Common myeloid progenitor, CD34-positive (primary cell): ENCODE measurements around the gene UMPS.

Source experiments
- CTCF ChIA-PET: fragments of 350-600 bp; sonication (Branson Sonifier 250); formaldehyde crosslinking; loops from one replicate; lab custom pipeline; 2021; ENCODE audit warnings: antibody characterized with exemption; lab: Charles Lee
- POLR2A ChIA-PET: fragments of 350-600 bp; sonication (Branson Sonifier 250); formaldehyde crosslinking; loops from one replicate; lab custom pipeline; 2021; ENCODE audit warnings: antibody characterized with exemption; lab: Charles Lee
- DNase-seq, 3 donors: peaks; one replicate each; pipeline versions ENCODE4 v3.0.0 to v3.0.0-alpha.2; 2013
- H3K27ac ChIP-seq, 2 experiments: 1 replicate in 1 of 2; 2 replicates in 1 of 2; pipeline ENCODE4 v1.7.0; 2013; ENCODE audit warnings: inconsistent platforms in 2 of 2, low read length in 2 of 2, mild to moderate bottlenecking in 2 of 2, low read depth in 1 of 2, moderate library complexity in 1 of 2; ENCODE audit not compliant: severe bottlenecking in 2 of 2, insufficient read depth in 1 of 2, poor library complexity in 1 of 2
- H3K27me3 ChIP-seq, 5 experiments: replicated peaks in 2 of 5; 1 replicate in 3 of 5; 2 replicates in 2 of 5; pipeline versions ENCODE4 v1.6.1 to v1.7.0; 2013; ENCODE audit warnings: low read length in 4 of 5, mild to moderate bottlenecking in 2 of 5, moderate library complexity in 2 of 5, inconsistent platforms in 1 of 5; ENCODE audit not compliant: insufficient read depth in 5 of 5, control insufficient read depth in 4 of 5
- H3K36me3 ChIP-seq, 4 experiments: 1 replicate in 2 of 4; 2 replicates in 2 of 4; pipeline versions ENCODE4 v1.6.1 to v1.7.0; 2013; ENCODE audit warnings: low read length in 3 of 4, control low read depth in 1 of 4, mild to moderate bottlenecking in 1 of 4; ENCODE audit not compliant: control insufficient read depth in 4 of 4, insufficient read depth in 4 of 4
- H3K4me1 ChIP-seq, 4 experiments: 1 replicate in 3 of 4; 2 replicates in 1 of 4; pipeline versions ENCODE4 v1.6.1 to v1.7.1; 2013; ENCODE audit warnings: low read length in 3 of 4, mild to moderate bottlenecking in 3 of 4, control low read depth in 1 of 4, inconsistent platforms in 1 of 4, moderate library complexity in 1 of 4; ENCODE audit not compliant: control insufficient read depth in 4 of 4, insufficient read depth in 4 of 4; ENCODE audit errors: control extremely low read depth in 1 of 4
- H3K4me3 ChIP-seq, 7 experiments: 1 replicate in 4 of 7; 2 replicates in 3 of 7; pipeline versions ENCODE4 v1.5.1 to v1.7.0; 2013; ENCODE audit warnings: mild to moderate bottlenecking in 7 of 7, low read length in 6 of 7, moderate library complexity in 6 of 7, inconsistent platforms in 2 of 7, low read depth in 2 of 7, control low read depth in 1 of 7; ENCODE audit not compliant: insufficient read depth in 4 of 7, control insufficient read depth in 1 of 7; ENCODE audit errors: extremely low read depth in 1 of 7
- H3K9me3 ChIP-seq, 5 experiments: 1 replicate in 4 of 5; 2 replicates in 1 of 5; pipeline versions ENCODE4 v1.6.1 to v1.7.1; 2013; ENCODE audit warnings: low read length in 4 of 5, mild to moderate bottlenecking in 2 of 5, inconsistent platforms in 1 of 5, low read depth in 1 of 5, moderate library complexity in 1 of 5; ENCODE audit not compliant: control insufficient read depth in 4 of 5, insufficient read depth in 2 of 5; ENCODE audit errors: control extremely low read depth in 1 of 5
- WGBS: methylation state at CpG from one replicate; pipeline ENCODE4 v1.1.5; 2013; ENCODE audit not compliant: insufficient coverage; 5-methylcytosine and 5-hydroxymethylcytosine counted together

UMPS gene

DNA sequence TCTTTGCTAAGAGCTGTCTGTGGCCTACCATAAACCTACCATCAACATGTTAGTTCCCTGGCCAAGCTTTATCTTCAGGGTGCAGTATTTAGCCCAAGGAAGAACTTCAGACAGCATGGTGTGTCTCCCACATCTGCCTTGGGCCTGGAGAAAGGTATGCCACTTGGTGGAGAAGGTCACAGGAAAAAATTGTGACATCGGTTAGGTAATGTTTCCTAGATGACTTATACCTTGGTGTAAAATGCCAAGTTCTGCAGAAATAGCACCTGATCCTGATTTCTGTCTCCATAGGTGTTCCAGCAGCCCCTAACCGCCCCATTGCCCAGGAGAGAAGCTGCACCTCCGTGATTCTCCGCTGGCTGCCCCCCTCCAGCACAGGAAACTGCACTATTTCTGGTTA is 33.0 kb upstream of the UMPS start:
- ChIA-PET POLR2A (no interaction called here), CTCF (interaction anchor here (5.0 kb wide), 1 partner anchor 137 kb away, joined by 24 read pairs; no protein-coding TSS in a partner anchor)
- H3K4me1 ChIP-seq = no peaks in the 10 kb centered on the region
- no peaks in the 10 kb centered on the region for H3K9me3 ChIP-seq
- no peak for DNase-seq
- no peak overlapping the region for H3K4me3 ChIP-seq
- H3K27me3 ChIP-seq = peaks cover 2 to 18% (median 2%) of the 10 kb centered on the region in 5 experiments
- no peaks in the 10 kb centered on the region for H3K36me3 ChIP-seq
- WGBS = 90% methylated on average over 3 of the region's 4 CpGs
- H3K27ac ChIP-seq = no peak overlapping the region

DNA sequence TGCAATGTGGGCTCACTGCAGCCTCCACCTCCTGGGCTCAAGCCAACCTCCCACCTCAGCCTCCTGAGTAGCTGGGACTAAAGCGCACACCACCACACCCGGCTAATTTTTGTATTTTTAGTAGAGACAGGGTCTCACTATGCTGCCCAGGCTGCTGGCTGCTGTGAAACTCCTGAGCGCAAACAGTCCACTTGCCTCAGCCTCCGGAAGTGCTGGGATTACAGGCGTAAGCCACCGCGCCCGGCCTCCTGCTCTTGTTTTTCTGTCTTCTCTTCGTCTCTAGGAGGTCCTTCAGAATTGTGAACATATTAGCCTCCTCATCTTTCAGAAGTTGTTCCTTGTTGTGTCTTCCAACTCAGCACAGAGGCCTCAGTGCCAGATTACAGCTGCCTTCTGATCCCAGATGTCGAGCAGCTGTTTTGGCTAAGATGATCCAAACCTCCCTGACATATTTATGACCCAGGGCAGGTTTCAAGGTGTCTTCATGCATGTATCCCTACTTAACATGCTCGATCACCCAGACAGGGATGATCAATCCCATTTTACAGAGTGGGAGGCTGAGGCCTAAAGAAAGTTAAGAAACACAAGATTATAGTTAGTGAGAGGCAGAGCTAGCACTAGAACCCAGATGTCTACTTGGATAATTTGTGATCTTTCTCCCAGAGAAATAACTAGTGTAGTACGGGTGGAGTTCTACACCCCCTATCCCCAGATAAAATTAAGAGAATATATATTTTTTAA is 32.1 kb upstream of the UMPS start:
- WGBS = 98% methylated on average over 9 of the region's 12 CpGs
- Histone ChIP-seq H3K4me3 (no peak overlapping the region), H3K36me3 (no peaks in the 10 kb centered on the region), H3K9me3 (no peaks in the 10 kb centered on the region), H3K27me3 (peaks cover 0 to 20% (median 4%) of the 10 kb centered on the region in 5 experiments), H3K27ac (no peak overlapping the region), H3K4me1 (no peaks in the 10 kb centered on the region)
- DNase-seq = no peak
- ChIA-PET POLR2A (no interaction called here), CTCF (interaction anchor here (1.0 to 1.7 kb wide), 5 partner anchors 7 to 139 kb away, joined by 3 to 7 read pairs (median 4); no protein-coding TSS in a partner anchor)

DNA sequence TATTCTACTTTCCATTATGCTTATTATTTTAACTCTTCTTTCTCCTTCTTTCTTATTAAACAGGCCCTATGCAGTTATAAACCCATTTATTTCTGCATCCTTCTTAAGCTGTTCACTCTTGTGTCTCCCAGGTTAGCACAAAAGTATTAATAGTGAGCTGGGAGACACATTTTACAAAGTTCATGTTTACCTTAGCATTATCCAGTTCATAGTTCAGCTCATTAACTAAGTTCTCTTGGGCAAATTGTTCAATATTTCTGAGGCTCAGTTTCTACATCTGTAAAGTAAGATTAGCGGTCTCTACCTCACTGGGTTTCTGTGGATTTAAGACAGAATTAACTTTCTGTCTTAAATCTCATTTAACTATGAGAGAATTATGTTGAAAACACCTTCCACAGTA is 31.2 kb upstream of the UMPS start:
- Histone ChIP-seq H3K4me1 (no peaks in the 10 kb centered on the region), H3K4me3 (no peak overlapping the region), H3K27me3 (peaks cover 0 to 22% (median 4%) of the 10 kb centered on the region in 5 experiments), H3K9me3 (no peaks in the 10 kb centered on the region), H3K36me3 (no peaks in the 10 kb centered on the region), H3K27ac (no peak overlapping the region)
- no peak for DNase-seq
- ChIA-PET POLR2A (no interaction called here), CTCF (interaction anchor here (1.0 to 1.7 kb wide), 6 partner anchors 8 to 140 kb away, joined by 3 to 7 read pairs (median 4); no protein-coding TSS in a partner anchor)
- WGBS = no CpG with 5 or more reads among the region's 1 CpG

DNA sequence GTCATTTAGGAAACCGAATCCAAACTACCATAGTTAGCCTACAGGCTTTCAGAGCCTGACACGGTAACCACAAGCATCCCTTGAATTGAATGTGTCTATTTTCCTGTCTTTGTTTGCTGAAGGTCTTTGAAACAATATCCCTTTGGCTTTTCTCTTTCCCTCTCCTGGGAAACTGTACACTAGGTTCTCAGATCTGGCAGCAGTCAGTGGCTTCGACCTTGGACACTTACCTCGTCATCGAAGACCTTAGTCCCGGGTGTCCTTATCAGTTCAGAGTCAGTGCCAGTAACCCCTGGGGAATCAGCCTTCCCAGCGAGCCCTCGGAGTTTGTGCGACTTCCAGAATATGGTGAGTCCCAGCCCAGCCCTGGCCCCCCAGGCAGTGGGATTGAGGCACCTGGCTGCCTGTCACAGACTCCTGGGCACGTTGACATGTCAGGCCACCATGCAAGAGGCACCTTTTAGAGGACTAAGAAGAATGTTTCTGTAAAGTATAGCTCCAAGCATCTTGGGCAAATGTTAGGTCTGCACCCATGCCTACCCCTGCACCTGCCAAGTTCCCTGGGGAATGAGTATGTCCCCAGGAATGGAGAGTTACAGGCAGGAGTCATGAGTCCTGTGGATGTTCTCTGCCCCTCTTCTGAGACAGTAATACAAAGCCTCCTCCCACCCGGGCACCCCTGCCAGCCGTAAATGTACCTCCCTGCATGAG is 30.4 kb upstream of the UMPS start:
- DNase-seq = no peak
- no peaks in the 10 kb centered on the region for H3K9me3 ChIP-seq
- no peaks in the 10 kb centered on the region for H3K4me1 ChIP-seq
- no peak overlapping the region for H3K27ac ChIP-seq
- 82% methylated on average over 10 of the region's 12 CpGs for WGBS
- H3K4me3 ChIP-seq = no peak overlapping the region
- CTCF ChIA-PET = interaction anchor here (1.4 to 2.1 kb wide), 5 partner anchors 9 to 139 kb away, joined by 3 to 7 read pairs (median 5); no protein-coding TSS in a partner anchor
- H3K27me3 ChIP-seq = peaks cover 0 to 22% (median 4%) of the 10 kb centered on the region in 5 experiments
- H3K36me3 ChIP-seq = no peaks in the 10 kb centered on the region
- POLR2A ChIA-PET = no interaction called here

DNA sequence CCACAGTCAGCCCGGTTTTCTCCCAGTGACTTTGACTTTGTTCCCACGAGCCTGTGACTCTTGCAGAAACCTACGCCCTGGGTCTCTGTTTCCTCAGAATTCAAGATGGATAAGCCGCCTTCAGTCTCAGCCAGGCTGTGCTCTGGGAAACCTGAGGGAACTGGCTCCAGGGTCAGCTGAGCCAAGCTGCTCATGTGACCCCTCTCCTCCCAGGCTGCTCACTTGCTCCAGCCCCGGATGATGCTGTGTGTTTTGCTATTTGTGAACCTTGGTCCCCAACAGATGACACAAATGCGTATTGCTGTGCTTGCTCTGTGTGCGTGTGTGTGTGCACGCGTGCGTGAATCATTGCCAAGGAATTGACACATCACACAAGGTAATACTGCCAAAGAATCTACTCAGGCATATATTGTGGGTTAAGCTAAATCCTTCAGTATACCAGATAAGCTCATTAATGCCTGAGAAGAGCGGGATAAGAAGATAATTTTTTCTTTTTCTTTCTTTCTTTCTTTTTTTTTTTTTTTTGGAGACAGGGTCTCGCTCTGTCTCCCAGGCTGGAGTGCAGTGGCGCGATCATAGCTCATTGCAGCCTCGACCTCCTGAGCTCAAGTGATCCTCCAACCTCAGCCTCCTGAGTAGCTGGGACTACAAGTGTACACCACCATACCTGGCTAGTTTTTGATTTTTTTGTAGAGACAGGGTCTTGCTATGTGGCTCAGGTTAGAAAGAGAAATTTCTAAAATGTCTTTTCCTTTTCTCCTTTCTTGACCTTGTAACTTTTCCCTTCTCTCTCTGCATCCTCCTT is 29.2 kb upstream of the UMPS start:
- no peaks in the 10 kb centered on the region for H3K4me1 ChIP-seq
- peaks cover 0 to 22% (median 4%) of the 10 kb centered on the region in 5 experiments for H3K27me3 ChIP-seq
- H3K36me3 ChIP-seq = no peaks in the 10 kb centered on the region
- DNase-seq = no peak
- H3K4me3 ChIP-seq = no peak overlapping the region
- H3K9me3 ChIP-seq = no peaks in the 10 kb centered on the region
- 94% methylated on average over 5 of the region's 15 CpGs for WGBS
- POLR2A ChIA-PET = no interaction called here
- CTCF ChIA-PET = interaction anchor here (2.1 kb wide), 1 partner anchor 11 kb away, joined by 5 read pairs; no protein-coding TSS in a partner anchor
- H3K27ac ChIP-seq = no peak overlapping the region

DNA sequence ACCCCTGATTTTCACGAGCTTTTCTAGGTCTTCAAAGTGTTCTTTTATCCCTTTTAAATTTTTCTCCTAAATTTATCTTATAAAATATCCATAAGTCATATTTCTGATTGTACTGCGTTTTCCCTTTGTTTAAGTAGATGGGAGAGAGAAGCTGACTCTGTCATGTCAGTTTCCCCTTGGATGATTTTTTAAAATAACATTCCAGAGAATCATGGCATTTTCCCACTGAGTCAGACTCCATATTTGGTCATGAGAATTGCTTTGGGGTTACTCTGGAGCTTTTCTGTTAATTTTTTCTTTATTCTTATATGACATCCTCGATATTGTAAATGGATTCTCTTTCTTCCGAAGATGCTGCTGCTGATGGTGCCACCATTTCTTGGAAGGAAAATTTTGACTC is 28.6 kb upstream of the UMPS start:
- Histone ChIP-seq H3K4me3 (no peak overlapping the region), H3K4me1 (no peaks in the 10 kb centered on the region), H3K27ac (no peak overlapping the region), H3K36me3 (no peaks in the 10 kb centered on the region), H3K27me3 (peaks cover 0 to 22% (median 4%) of the 10 kb centered on the region in 5 experiments), H3K9me3 (no peaks in the 10 kb centered on the region)
- 80% methylated on average over 1 of the region's 4 CpGs for WGBS
- ChIA-PET CTCF (interaction anchor here (2.1 kb wide), 1 partner anchor 12 kb away, joined by 5 read pairs; no protein-coding TSS in a partner anchor), POLR2A (no interaction called here)
- DNase-seq = no peak
